Measurements from ENCODE around the gene ABHD16A. TPM values are rescaled to one million over a fixed set of nuclear protein-coding genes. Genes with fewer than 3 reads are reported as not detected.
A peak's percentile ranks its signal among the peaks of the same experiment; 100 is the strongest.

The ABHD16A gene
- total and polyA plus RNA-seq, 10 of the 15 experiments (the other 5 are each of a cell fraction or from before 2014, with no cell fraction given) = 7.5 to 43.0 (median 32.9) TPM

DNA sequence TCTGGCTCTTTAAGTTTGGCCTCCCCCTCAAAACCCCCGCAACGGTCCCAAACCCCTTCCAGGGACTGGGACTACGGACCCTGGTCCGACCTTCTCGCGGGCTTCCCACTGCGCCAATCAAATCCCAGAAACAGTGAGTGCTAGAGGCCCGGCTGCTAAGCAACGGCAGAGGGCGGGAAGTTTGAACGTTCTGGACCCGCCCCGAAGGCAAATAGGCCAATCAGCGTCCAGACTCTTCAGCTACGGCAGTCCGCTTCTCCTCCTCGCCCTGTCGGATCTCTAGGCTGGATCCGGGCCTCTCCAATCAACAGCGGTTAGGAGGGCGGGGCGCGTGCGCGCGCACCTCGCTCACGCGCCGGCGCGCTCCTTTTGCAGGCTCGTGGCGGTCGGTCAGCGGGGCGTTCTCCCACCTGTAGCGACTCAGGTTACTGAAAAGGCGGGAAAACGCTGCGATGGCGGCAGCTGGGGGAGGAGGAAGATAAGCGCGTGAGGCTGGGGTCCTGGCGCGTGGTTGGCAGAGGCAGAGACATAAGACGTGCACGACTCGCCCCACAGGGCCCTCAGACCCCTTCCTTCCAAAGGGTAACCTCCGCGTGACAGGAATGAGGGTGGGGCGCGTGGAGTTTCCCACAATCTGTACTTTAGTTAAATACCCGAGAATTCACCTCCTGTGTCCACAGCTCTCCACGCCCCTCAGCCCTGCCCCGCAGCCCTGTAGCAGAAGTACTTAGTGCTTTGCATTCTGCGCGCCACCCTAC lies 36.7 kb upstream of the ABHD16A start, which contains the start of gene MSH5 (continued):
- TF ChIP-seq IKZF2 (IDR thresholded peaks at IDR 0.05) (peak; percentile 48 to 68; a peak in 2 of 4 replicates), PML (IDR thresholded peaks at IDR 0.05; ENCODE audit: low read length) (no peak), ZNF622 (IDR thresholded peaks at IDR 0.05) (no peak), STAT3 (IDR thresholded peaks at IDR 0.05; ENCODE audit: low read depth, low read length) (no peak), SPI1 (IDR thresholded peaks at IDR 0.05; ENCODE audit: borderline replicate concordance, insufficient read depth, low read depth, low read length) (no peak), ESRRA (IDR thresholded peaks at IDR 0.05; ENCODE audit: low read length) (no peak), ZSCAN29 (IDR thresholded peaks at IDR 0.05) (no peak), YBX1 (IDR thresholded peaks at IDR 0.05) (no peak), JUND (IDR thresholded peaks at IDR 0.05; ENCODE audit: low read depth, low read length) (no peak), EGR1 (IDR thresholded peaks at IDR 0.05; ENCODE audit: borderline replicate concordance in 1 of 2, low read depth in 2 of 2, low read length in 2 of 2) (no peak), SUPT20H (IDR thresholded peaks at IDR 0.05; ENCODE audit: borderline replicate concordance, control insufficient read depth, low read depth, low read length) (no peak), POLR2A (IDR thresholded peaks at IDR 0.05; ENCODE audit: low read depth, low read length) (peak; percentile 78), NRF1 (conservative IDR thresholded peaks at IDR 0.05; ENCODE audit: low read depth, low read length) (peak; percentile 71), REST (IDR thresholded peaks at IDR 0.05; ENCODE audit: low read depth, low read length) (no peak), RFX5 (IDR thresholded peaks at IDR 0.05; ENCODE audit: low read depth, low read length) (peak; percentile 71), EED (IDR thresholded peaks at IDR 0.05; ENCODE audit: low read depth) (peak; percentile 72)
- TF ChIP-seq, protein P1, sequence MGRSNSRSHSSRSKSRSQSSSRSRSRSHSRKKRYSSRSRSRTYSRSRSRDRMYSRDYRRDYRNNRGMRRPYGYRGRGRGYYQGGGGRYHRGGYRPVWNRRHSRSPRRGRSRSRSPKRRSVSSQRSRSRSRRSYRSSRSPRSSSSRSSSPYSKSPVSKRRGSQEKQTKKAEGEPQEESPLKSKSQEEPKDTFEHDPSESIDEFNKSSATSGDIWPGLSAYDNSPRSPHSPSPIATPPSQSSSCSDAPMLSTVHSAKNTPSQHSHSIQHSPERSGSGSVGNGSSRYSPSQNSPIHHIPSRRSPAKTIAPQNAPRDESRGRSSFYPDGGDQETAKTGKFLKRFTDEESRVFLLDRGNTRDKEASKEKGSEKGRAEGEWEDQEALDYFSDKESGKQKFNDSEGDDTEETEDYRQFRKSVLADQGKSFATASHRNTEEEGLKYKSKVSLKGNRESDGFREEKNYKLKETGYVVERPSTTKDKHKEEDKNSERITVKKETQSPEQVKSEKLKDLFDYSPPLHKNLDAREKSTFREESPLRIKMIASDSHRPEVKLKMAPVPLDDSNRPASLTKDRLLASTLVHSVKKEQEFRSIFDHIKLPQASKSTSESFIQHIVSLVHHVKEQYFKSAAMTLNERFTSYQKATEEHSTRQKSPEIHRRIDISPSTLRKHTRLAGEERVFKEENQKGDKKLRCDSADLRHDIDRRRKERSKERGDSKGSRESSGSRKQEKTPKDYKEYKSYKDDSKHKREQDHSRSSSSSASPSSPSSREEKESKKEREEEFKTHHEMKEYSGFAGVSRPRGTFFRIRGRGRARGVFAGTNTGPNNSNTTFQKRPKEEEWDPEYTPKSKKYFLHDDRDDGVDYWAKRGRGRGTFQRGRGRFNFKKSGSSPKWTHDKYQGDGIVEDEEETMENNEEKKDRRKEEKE (IDR thresholded peaks at IDR 0.05) = no peak
- TF ChIP-seq, protein P2, sequence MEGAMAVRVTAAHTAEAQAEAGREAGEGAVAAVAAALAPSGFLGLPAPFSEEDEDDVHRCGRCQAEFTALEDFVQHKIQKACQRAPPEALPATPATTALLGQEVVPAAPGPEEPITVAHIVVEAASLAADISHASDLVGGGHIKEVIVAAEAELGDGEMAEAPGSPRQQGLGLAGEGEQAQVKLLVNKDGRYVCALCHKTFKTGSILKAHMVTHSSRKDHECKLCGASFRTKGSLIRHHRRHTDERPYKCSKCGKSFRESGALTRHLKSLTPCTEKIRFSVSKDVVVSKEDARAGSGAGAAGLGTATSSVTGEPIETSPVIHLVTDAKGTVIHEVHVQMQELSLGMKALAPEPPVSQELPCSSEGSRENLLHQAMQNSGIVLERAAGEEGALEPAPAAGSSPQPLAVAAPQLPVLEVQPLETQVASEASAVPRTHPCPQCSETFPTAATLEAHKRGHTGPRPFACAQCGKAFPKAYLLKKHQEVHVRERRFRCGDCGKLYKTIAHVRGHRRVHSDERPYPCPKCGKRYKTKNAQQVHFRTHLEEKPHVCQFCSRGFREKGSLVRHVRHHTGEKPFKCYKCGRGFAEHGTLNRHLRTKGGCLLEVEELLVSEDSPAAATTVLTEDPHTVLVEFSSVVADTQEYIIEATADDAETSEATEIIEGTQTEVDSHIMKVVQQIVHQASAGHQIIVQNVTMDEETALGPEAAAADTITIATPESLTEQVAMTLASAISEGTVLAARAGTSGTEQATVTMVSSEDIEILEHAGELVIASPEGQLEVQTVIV (IDR thresholded peaks at IDR 0.05; ENCODE audit: borderline replicate concordance, partially characterized antibody) = no peak
